Measurements from ENCODE around the gene TSPAN7.

The TSPAN7 gene

DNA sequence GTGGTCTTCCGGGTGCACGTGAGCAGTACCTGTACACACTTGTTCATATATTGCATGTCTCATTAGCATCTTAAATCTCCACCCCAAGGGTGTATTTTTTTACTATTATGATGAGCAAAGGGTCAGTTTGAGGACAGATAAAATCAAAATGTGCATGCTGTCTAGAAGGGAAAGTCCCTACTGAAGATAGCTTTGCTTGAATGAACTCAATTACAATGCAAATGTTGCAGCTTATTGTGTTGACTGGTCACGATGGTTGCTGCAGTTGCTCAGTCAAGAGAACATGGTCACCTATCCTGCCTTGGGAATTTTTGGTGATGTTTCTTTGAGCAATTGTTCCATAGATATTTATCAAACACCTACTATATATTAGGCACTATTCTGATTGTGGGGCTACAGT lies 136.1 kb downstream of the TSPAN7 start:
- no peak for DNase-seq

DNA sequence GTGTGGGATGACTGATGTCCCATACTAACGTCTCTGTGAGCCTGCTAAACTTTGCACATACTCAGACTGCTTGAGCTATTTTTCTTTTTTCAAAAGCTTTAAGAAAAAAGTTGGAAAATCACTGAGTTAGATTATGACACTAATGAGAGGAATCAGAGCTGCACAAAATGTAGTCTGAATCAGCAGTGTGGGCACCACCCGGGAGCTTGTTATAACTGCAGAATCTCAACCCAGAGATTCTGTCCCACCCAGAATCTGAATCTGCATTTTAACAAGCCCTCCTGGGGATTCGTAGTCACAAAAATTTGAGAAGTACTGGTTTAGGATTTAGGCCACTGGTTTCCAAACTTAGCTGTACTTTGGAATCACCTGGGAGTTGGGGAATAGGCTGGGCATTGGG lies 137.8 kb downstream of the TSPAN7 start:
- no peak for DNase-seq

DNA sequence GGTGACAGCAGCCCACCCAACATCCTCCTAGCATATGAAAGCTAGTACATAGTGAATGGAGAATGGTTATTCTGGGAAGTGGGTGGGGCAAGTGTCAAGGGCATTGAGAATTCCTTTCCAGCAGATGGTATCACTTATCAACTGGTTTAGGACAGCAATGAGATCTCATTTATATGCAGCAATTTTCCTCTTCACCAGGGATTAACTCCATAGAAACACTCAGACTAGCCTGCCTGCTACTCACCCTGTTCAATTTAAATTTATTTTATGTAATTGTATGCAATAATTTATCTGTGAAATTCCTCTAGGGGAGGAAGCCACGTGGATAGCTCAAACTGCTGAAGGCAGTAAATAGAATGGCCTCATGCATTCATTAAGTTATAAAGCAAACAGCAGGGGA lies 138.4 kb downstream of the TSPAN7 start:
- DNase-seq, result no peak

DNA sequence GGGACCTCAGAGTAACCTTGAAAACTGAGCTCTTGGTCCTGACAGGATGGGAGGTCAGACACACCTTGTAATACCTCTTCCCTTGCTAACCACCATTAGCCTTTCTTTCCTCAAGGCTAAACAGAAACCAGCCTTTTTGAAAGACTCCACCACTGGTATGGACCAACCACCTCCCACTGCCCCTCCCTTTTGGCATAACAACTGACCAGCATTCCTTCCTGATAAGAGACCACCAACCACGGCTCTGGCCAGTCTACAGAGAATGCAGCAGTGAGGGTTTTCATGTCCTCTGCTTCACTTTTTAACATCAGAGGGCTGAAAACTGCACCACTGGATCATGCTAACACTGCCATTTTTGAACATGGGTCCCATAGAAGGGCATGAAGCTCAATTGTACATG lies 139.7 kb downstream of the TSPAN7 start:
- DNase-seq, result no peak

DNA sequence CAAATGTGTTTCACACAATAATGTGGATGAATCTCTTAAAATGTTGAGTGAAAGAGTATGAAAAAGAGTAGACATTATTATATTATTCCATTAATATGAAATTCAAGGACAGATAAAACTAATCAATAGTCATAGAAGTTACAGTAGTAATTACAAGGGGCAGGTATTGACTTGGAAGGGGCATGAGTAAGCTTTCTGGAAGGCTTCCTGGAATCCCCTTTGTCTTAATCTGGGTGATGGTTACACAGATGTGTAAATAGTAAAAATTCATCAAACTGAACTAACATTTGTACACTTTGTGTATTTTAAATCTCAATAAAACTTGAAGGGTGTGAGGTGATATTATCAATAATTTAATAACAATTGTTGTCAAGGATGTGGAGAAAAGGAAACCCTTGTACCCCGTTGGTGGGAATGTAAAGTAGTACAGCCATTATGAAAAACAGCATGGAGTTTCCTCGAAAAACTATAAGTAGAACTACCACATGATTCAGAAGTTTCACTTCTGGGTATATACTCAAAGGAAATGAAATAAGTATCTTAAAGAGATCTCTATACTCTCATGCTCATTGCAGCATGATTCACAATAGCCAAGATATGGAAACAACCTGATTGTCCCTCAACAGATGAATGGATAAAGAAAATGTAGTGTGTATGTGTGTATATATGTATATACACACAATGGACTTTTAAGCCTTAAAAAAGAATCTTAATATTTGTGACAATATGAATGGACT lies 143.0 kb downstream of the TSPAN7 start:
- DNase-seq, result peak; percentile 34

DNA sequence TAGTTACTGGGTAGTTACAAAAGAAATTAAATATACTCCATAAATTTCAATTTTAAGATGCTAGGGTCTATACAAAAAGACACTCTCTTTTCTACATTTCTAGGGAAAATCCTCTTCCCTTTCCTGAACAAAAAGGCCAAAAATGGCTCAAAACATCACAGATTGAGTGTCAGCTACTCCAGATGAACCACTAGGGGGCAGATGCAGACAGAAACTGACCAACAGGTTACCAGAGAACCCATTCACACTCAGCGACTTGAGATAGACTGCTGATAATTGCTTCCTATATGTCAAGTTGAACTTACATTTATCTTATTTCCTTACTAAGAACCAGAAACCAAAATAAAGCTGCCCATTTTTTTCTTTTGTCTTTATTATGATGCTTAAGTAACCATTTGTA lies 156.5 kb downstream of the TSPAN7 start:
- DNase-seq, result peak; percentile 32

DNA sequence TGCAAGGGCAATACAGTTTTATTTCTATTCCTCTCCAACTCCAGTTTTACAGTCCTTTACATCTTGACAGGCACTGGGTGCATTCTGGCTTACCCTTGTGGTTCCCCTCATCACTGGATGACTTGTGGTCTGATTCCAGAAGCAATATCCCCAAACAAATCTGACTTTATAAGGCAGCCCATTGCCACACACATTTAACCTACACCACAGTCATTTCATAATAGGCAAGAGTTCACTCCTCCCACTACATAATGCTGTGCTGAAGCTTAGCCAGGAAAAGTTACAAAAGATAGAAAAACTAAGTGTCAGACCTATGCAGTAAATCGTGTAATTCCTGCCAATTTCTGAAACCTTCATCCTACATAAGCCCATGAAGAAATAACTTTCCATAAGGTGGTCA lies 157.0 kb downstream of the TSPAN7 start:
- DNase-seq, result no peak

DNA sequence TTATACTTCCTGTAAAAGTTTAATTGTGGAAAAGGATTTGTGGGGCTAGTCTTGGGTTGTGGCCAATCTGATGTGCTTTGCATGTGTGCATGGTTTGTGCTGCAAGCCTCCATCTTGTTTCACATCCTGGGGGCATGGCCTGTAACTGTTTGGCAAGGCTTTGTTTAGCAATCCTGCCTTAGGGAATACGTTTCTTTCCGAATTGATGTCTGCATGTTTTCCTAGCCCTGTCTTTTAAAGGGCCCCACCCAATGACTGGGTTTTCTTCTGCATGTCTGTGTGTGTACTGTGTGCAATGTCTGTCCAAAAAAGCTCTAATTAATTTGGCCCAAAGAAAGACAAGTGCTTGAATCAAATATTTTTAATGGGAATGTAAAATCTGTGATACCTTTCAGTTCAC lies 165.3 kb downstream of the TSPAN7 start:
- no peak for DNase-seq

DNA sequence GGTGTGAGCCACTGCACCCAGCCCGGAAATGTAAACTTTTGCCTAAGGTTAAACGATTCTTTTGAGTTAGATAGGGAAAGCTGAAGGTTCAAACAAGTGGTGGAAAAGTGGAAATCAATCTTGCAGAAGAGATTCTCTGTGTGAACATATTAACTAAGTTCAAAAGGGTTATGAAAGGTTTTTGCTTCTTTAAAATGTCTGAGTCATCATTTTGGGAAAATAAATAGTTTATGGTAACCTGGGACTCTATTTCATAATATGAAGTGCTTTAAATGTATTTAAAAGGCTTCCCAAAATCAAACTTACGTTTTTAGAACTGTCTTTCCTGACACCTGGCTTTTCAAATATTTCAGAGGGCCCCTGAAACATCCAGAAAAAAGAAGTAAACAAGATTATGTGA lies 166.3 kb downstream of the TSPAN7 start:
- no peak for DNase-seq

DNA sequence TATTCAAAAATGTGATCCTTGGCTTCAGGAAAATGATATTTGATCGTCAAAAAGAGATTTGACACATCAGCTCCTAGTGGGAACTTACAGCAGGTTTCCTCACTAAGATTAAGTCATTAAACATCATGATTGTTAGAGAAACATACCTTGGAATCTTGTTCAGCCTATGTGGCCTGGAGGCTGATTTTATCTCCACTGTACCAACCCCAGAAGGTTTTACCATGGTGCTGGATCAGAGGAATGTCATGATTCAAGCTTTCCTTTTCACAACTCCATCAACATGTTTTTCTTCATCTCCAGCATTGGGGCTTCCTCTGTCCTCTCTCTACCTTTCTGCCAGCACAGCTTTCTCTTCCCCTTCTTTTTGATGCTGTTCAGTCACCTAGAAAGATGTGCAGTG lies 171.5 kb downstream of the TSPAN7 start:
- DNase-seq, result no peak

Data from activated CD4-positive, alpha-beta T cell treated with anti-CD3 and anti-CD28 coated beads, Interleukin-2, amount 50 U/mL, for 16 hours (primary cell).